Upper lobe of right lung (tissue), 1 donor: ENCODE measurements around the gene LRRTM1. TPM values are rescaled to one million over a fixed set of nuclear protein-coding genes. Genes with fewer than 3 reads are reported as not detected.

Experiments used
- ATAC-seq: fragments of 200-7000 bp; cut with Tn5 transposase; one replicate; pipeline ENCODE4 v1.9.1; 2020; ENCODE audit warnings: mild to moderate bottlenecking, moderate library complexity
- DNase-seq: peaks from one replicate; pipeline ENCODE4 v3.0.0-alpha.2; 2020
- H3K27ac ChIP-seq: fragments of 200-600 bp; one replicate; pipeline ENCODE4 v1.8.0; 2022
- H3K27me3 ChIP-seq: fragments of 200-600 bp; one replicate; pipeline ENCODE4 v1.8.0; 2022; ENCODE audit warnings: mild to moderate bottlenecking
- H3K36me3 ChIP-seq: fragments of 200-600 bp; one replicate; pipeline ENCODE4 v1.8.0; 2022
- H3K4me1 ChIP-seq: fragments of 200-600 bp; one replicate; pipeline ENCODE4 v1.8.0; 2022
- H3K4me3 ChIP-seq: fragments of 200-600 bp; one replicate; pipeline ENCODE4 v1.8.0; 2022; ENCODE audit warnings: mild to moderate bottlenecking
- H3K9me3 ChIP-seq: fragments of 200-600 bp; one replicate; pipeline ENCODE4 v1.8.0; 2022
- intact Hi-C: fragments of 100-400 bp; cut with DNase I; formaldehyde crosslinking; loops from one replicate; pipeline ENCODE4 v1.11.0; 2022
- total RNA-seq: library from RNA; stranded (reverse); fragmentation: NEBNext Ultra II Directional; extraction: Animal tissue kit (Norgen Biotek cat#: 25700); gene quantifications from one replicate; pipeline ENCODE4 v1.2.1, GENCODE V29; 2021
- TF ChIP-seq, protein P1 (sequence below): fragments of 200-600 bp; IDR thresholded peaks from one replicate; pipeline ENCODE4 v1.8.0; 2022; ENCODE audit warnings: antibody characterized with exemption
- donor health status: DM: no; HTN: yes; CAD: no; lungs with severe emphysema.

LRRTM1 gene
- total RNA-seq, 1 donor from 2014 or later = not detected

DNA sequence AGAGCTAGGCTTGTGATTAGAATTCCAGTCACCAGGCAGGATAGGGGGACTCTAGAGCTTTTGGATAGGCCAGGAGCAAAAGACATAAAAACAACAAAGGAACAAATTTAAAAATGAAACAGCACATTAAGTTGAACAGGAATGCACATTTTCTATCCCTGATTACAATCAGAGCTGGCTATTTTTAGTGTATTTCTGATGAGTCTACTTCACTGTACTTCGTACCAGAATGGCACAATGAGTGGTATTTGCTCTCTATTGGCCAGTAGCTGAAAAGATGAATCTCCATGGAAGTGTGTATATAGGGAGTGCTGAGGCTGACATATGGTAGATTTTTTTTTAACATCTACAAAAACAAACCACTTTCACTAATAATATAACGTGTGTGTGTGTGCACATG lies 34.2 kb upstream of the LRRTM1 start:
- no peaks in the 10 kb centered on the region for H3K4me1 ChIP-seq
- DNase-seq (no peak), ATAC-seq (no peak)
- no peaks in the 10 kb centered on the region for H3K9me3 ChIP-seq
- intact Hi-C loops = no loop called here
- no peaks in the 10 kb centered on the region for H3K36me3 ChIP-seq
- TF ChIP-seq, protein P1, sequence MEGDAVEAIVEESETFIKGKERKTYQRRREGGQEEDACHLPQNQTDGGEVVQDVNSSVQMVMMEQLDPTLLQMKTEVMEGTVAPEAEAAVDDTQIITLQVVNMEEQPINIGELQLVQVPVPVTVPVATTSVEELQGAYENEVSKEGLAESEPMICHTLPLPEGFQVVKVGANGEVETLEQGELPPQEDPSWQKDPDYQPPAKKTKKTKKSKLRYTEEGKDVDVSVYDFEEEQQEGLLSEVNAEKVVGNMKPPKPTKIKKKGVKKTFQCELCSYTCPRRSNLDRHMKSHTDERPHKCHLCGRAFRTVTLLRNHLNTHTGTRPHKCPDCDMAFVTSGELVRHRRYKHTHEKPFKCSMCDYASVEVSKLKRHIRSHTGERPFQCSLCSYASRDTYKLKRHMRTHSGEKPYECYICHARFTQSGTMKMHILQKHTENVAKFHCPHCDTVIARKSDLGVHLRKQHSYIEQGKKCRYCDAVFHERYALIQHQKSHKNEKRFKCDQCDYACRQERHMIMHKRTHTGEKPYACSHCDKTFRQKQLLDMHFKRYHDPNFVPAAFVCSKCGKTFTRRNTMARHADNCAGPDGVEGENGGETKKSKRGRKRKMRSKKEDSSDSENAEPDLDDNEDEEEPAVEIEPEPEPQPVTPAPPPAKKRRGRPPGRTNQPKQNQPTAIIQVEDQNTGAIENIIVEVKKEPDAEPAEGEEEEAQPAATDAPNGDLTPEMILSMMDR = no peak
- H3K4me3 ChIP-seq = no peak overlapping the region
- H3K27ac ChIP-seq = no peak overlapping the region
- H3K27me3 ChIP-seq = no peaks in the 10 kb centered on the region

DNA sequence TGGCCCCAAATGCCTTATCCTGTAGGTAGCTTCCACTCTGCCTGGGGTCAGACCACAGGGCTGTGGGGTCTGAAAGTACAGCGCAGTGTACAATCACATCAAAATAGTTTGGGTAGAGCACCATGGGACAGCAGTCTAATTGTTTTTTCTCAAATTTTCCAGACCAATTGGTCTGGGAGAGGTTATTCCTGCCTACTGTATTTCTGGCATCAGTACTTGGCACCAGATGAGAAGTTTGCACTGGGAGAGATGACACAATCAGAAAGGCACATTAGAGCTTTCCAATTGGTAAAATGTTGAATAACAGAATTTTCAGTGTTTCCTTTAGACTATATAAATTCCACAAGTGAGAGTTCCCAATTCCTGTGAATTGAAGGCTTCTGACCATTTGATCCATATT lies 30.9 kb upstream of the LRRTM1 start:
- TF ChIP-seq, protein P1 = no peak
- no peak overlapping the region for H3K4me3 ChIP-seq
- ATAC-seq = no peak
- H3K4me1 ChIP-seq = no peaks in the 10 kb centered on the region
- H3K27me3 ChIP-seq = no peaks in the 10 kb centered on the region
- intact Hi-C loops = no loop called here
- H3K36me3 ChIP-seq = no peaks in the 10 kb centered on the region
- H3K27ac ChIP-seq = no peak overlapping the region
- DNase-seq = no peak
- H3K9me3 ChIP-seq = no peaks in the 10 kb centered on the region

DNA sequence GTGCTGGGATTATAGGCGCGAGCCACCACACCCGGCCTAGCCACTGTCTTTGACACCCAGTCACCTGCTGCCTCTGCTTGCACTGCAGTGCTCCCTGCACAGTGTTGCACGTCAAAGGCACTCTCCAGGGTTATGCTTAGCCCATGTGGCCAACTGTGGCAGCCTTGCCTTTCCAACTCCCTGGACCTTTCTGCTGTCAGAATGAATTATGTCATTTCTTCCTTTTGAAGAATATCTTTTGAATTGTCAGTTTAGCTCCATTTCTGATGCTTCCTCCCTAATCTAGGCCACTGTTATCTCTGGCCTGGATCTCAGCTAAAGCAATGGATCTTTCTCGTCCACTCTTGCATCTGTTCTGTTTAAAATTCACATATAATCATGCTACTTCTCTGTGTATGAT lies 29.3 kb upstream of the LRRTM1 start:
- TF ChIP-seq, protein P1 = no peak
- Histone ChIP-seq H3K4me3 (no peak overlapping the region), H3K27me3 (no peaks in the 10 kb centered on the region), H3K9me3 (no peaks in the 10 kb centered on the region), H3K4me1 (no peaks in the 10 kb centered on the region), H3K27ac (no peak overlapping the region), H3K36me3 (no peaks in the 10 kb centered on the region)
- DNase-seq (no peak), ATAC-seq (no peak)
- intact Hi-C loops = no loop called here

DNA sequence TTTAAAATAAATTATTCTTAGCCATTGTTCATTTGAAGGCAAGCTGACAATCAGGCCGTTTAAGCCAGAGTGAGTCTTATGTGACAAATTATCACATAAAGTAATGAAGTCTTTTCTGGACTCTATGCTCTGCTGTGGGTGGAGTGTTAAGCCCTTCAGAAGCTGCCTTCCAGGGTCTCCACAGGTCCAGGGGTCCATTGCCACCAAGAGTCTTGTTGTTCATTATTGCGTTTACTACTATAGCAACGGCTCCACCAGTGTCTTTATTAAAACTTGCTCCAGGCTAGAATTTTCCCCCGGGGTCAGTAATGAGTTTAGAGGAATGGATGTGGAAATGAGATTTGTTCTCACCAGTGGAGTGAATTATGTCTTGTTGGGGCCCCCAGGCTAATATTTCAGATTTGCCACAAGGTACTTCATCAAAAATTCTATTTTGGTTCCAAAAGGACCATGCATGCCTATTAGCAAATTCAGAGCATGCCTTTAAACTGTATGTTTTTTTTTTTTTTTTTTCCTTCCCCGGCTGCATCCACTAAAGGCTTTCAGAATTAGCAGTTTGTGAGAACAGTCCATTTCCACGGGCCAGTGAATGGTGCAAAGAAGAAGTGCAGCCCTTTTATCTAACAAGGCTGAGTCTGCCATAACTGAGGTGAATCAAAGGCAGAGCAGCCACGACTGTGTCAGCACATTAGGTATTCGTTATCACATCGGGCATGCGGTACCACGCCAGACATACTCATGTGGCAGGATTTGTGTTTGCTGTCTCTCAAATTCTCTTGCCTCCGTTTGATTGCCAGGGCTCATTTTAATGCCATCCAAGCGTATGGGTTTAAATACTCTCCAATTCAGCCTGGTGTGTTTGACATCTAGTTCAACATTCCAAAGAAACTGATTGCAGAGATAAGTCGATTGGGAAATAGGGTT lies 26.2 kb upstream of the LRRTM1 start:
- H3K27ac ChIP-seq = no peak overlapping the region
- TF ChIP-seq, protein P1 = no peak
- intact Hi-C loops = no loop called here
- no peaks in the 10 kb centered on the region for H3K27me3 ChIP-seq
- no peaks in the 10 kb centered on the region for H3K9me3 ChIP-seq
- no peak overlapping the region for H3K4me3 ChIP-seq
- DNase-seq (no peak), ATAC-seq (no peak)
- H3K36me3 ChIP-seq = no peaks in the 10 kb centered on the region
- H3K4me1 ChIP-seq = no peaks in the 10 kb centered on the region

DNA sequence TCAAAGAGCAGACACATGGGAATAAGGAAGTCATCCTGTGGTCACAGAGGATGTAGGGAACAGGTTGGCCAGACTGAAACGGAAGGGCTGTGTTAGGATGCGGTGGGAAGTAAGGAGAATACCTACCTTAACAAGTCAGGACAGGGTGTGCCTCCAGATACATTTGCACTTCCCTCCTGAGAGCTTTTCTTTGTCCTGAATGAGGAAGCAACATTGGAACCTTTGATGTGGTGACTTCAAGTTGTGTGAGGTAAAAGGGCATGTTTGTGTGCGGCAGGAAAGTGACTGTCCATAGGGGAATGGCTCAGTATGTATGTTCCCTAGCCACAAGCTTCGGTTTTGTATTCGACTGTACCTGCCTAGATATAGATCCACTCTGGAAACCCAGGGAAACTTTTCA lies 24.9 kb upstream of the LRRTM1 start:
- no peaks in the 10 kb centered on the region for H3K4me1 ChIP-seq
- H3K27ac ChIP-seq = no peak overlapping the region
- intact Hi-C loops = no loop called here
- DNase-seq (no peak), ATAC-seq (no peak)
- no peaks in the 10 kb centered on the region for H3K9me3 ChIP-seq
- no peaks in the 10 kb centered on the region for H3K36me3 ChIP-seq
- H3K4me3 ChIP-seq = no peak overlapping the region
- TF ChIP-seq, protein P1 = no peak
- H3K27me3 ChIP-seq = no peaks in the 10 kb centered on the region
